ENCODE measurements around the gene GPATCH11. TPM values are rescaled to one million over a fixed set of nuclear protein-coding genes. Genes with fewer than 3 reads are reported as not detected.

The GPATCH11 gene
- total RNA-seq, 2 experiments from 2014 or later, result 11.6 to 24.5 TPM

DNA sequence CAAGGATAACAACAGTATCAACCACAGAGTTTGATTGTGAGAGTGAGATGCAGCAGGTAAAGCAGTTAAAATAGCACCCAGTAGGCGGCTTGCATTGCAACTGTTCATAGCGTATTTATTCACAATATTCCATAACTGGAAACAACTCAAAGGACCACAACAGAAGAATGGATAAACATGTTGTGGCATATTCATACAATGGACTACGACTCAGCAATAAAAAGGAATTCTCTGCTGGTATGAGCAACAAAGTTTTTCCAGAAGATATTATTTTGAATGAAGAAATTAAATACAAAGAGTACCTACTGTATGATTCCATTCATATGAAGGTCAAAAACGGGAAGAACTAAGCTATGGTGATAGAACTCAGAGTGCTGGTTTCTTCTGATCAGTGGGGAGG, 25.2 kb downstream of the GPATCH11 start:
- Histone ChIP-seq H3K79me2 (ENCODE audit: insufficient read depth, low read depth, low read length) (no peaks in the 10 kb centered on the region), H3K4me2 (ENCODE audit: low read length) (no peak overlapping the region), H3K4me1 (ENCODE audit: insufficient read depth, low read length, poor library complexity, severe bottlenecking) (no peaks in the 10 kb centered on the region), H3K9me2 (ENCODE audit: insufficient read depth, low read length) (no peaks in the 10 kb centered on the region), H3K4me3 (ENCODE audit: low read depth, low read length, poor library complexity, severe bottlenecking) (no peak overlapping the region), H3K27ac (ENCODE audit: low read depth, low read length, poor library complexity, severe bottlenecking) (no peak overlapping the region), H3K36me3 (ENCODE audit: insufficient read depth, low read length) (no peaks in the 10 kb centered on the region), H4K20me1 (ENCODE audit: insufficient read depth, low read length) (no peaks in the 10 kb centered on the region), H2AFZ (ENCODE audit: low read length) (no peak overlapping the region), H3K9me3 (ENCODE audit: low read length) (no peaks in the 10 kb centered on the region)
- CTCF ChIA-PET (ENCODE audit: unreplicated experiment), result no interaction called here
- TF ChIP-seq, protein P1, sequence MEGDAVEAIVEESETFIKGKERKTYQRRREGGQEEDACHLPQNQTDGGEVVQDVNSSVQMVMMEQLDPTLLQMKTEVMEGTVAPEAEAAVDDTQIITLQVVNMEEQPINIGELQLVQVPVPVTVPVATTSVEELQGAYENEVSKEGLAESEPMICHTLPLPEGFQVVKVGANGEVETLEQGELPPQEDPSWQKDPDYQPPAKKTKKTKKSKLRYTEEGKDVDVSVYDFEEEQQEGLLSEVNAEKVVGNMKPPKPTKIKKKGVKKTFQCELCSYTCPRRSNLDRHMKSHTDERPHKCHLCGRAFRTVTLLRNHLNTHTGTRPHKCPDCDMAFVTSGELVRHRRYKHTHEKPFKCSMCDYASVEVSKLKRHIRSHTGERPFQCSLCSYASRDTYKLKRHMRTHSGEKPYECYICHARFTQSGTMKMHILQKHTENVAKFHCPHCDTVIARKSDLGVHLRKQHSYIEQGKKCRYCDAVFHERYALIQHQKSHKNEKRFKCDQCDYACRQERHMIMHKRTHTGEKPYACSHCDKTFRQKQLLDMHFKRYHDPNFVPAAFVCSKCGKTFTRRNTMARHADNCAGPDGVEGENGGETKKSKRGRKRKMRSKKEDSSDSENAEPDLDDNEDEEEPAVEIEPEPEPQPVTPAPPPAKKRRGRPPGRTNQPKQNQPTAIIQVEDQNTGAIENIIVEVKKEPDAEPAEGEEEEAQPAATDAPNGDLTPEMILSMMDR (conservative IDR thresholded peaks at IDR 0.05; ENCODE audit: low read length), result no peak
- TF ChIP-seq EZH2phosphoT487 (IDR thresholded peaks at IDR 0.05; ENCODE audit: borderline replicate concordance, low read depth, low read length), result no peak
- POLR2A ChIA-PET, result interaction anchor here (1.4 kb wide), 1 partner anchor 18 kb away, joined by 3 read pairs; no protein-coding TSS in a partner anchor
- DNase-seq (ENCODE audit: low spot score), result no peak
- BruUV-seq (replicated peaks), result no TSS peak
- intact Hi-C loops (cut with micrococcal nuclease; ENCODE audit: unreplicated experiment), result no loop called here

DNA sequence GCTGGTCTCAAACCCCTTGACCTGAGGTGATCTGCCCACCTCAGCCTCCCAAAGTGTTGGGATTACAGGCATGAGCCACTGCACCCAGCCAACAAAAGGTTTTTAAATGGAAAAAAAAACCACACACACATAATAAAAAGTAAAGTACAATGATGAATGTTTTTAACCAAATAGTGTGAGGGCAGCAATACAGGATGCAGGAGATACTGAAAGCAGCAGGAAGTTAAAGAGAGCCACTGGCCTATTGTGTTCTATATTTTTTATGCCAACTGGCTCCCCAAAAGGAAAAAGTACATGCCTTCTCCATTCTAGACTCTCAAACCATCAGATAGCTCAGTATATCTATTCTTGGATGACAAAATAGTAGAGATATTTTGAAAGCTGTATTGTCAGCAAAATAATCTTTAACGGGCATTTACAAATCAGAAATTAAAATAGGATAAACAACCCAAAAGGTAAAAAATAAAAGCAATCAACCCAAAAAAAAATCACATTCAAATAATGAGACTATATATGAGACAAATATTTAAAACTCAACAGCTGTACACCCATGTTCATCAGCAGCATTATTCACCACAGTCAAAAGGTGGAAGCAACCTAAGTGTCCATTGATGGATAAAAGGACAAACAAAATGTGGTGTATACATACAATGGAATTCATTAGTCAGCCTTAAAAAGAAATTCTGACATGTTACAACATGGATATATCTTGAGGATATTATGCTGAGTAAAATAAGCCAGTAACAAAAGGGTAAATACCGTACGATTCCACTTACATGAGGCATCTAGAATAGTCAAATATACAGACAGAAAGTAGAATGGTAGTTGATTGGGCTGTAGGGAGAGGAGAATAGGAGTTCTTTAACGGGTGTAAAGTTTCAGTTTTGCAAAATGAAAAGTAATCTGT, 26.2 kb downstream of the GPATCH11 start:
- no peaks in the 10 kb centered on the region for H3K4me1 ChIP-seq (ENCODE audit: insufficient read depth, low read length, poor library complexity, severe bottlenecking)
- DNase-seq (ENCODE audit: low spot score), result no peak
- no peaks in the 10 kb centered on the region for H4K20me1 ChIP-seq (ENCODE audit: insufficient read depth, low read length)
- H2AFZ ChIP-seq (ENCODE audit: low read length), result no peak overlapping the region
- H3K4me2 ChIP-seq (ENCODE audit: low read length), result no peak overlapping the region
- BruUV-seq (replicated peaks), result no TSS peak
- no peak overlapping the region for H3K4me3 ChIP-seq (ENCODE audit: low read depth, low read length, poor library complexity, severe bottlenecking)
- intact Hi-C loops (cut with micrococcal nuclease; ENCODE audit: unreplicated experiment), result no loop called here
- no peaks in the 10 kb centered on the region for H3K9me3 ChIP-seq (ENCODE audit: low read length)
- H3K79me2 ChIP-seq (ENCODE audit: insufficient read depth, low read depth, low read length), result no peaks in the 10 kb centered on the region
- no peaks in the 10 kb centered on the region for H3K36me3 ChIP-seq (ENCODE audit: insufficient read depth, low read length)
- ChIA-PET CTCF (ENCODE audit: unreplicated experiment) (no interaction called here), POLR2A (interaction anchor here (0.6 to 1.4 kb wide), 3 partner anchors 19 to 128 kb away, joined by 3 read pairs; no protein-coding TSS in a partner anchor)
- no peak overlapping the region for H3K27ac ChIP-seq (ENCODE audit: low read depth, low read length, poor library complexity, severe bottlenecking)
- no peaks in the 10 kb centered on the region for H3K9me2 ChIP-seq (ENCODE audit: insufficient read depth, low read length)
- TF ChIP-seq, protein P1 (conservative IDR thresholded peaks at IDR 0.05; ENCODE audit: low read length), result no peak
- no peak for TF ChIP-seq EZH2phosphoT487 (IDR thresholded peaks at IDR 0.05; ENCODE audit: borderline replicate concordance, low read depth, low read length)

GRCh38 chr2:37111958-37112357, 27.6 kb downstream of the GPATCH11 start:
- Histone ChIP-seq H2AFZ (ENCODE audit: low read length) (no peak overlapping the region), H3K9me2 (ENCODE audit: insufficient read depth, low read length) (no peaks in the 10 kb centered on the region), H4K20me1 (ENCODE audit: insufficient read depth, low read length) (no peaks in the 10 kb centered on the region), H3K27ac (ENCODE audit: low read depth, low read length, poor library complexity, severe bottlenecking) (no peak overlapping the region), H3K4me2 (ENCODE audit: low read length) (no peak overlapping the region), H3K4me3 (ENCODE audit: low read depth, low read length, poor library complexity, severe bottlenecking) (no peak overlapping the region), H3K36me3 (ENCODE audit: insufficient read depth, low read length) (no peaks in the 10 kb centered on the region), H3K9me3 (ENCODE audit: low read length) (no peaks in the 10 kb centered on the region), H3K79me2 (ENCODE audit: insufficient read depth, low read depth, low read length) (no peaks in the 10 kb centered on the region), H3K4me1 (ENCODE audit: insufficient read depth, low read length, poor library complexity, severe bottlenecking) (no peaks in the 10 kb centered on the region)
- no TSS peak for BruUV-seq (replicated peaks)
- DNase-seq (ENCODE audit: low spot score), result no peak
- TF ChIP-seq, protein P1 (conservative IDR thresholded peaks at IDR 0.05; ENCODE audit: low read length), result no peak
- TF ChIP-seq EZH2phosphoT487 (IDR thresholded peaks at IDR 0.05; ENCODE audit: borderline replicate concordance, low read depth, low read length), result no peak
- intact Hi-C loops (cut with micrococcal nuclease; ENCODE audit: unreplicated experiment), result no loop called here
- ChIA-PET POLR2A (interaction anchor here (0.7 kb wide), 1 partner anchor 219 kb away, joined by 3 read pairs; no protein-coding TSS in a partner anchor), CTCF (ENCODE audit: unreplicated experiment) (no interaction called here)

Measured in OCI-LY7 (cell line).